ENCODE data around the gene PLA2G4E.

Gene PLA2G4E

DNA sequence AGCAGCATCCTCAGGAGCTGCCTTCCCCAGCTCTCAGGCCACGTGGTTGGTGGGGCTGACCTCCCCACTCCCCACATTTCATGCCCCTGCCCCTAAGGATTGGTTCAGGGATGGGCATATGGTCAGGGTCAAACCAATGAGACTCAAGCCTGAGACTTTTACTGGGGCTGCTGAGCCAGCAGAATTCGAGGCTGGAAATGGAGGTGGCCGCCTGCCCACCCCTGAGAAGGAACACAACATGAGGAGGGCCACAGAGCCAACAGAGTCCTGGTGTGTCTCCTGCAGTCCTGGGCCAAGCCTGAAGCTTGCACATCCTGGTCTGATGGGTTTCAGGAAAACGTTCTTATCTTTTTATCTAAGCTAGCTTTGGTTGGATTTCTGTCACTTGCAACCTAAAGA, 54.4 kb downstream of the PLA2G4E start:
- H2AFZ ChIP-seq (ENCODE audit: low read length), result no peak overlapping the region
- no peaks in the 10 kb centered on the region for H4K20me1 ChIP-seq (ENCODE audit: insufficient read depth, low read length)
- H3K9me2 ChIP-seq (ENCODE audit: low read depth, low read length), result no peaks in the 10 kb centered on the region
- no peaks in the 10 kb centered on the region for H3K36me3 ChIP-seq (ENCODE audit: insufficient read depth, low read length)
- no peak overlapping the region for H3K4me3 ChIP-seq (ENCODE audit: low read depth, low read length, poor library complexity, severe bottlenecking)
- no peaks in the 10 kb centered on the region for H3K27me3 ChIP-seq (ENCODE audit: insufficient read depth, low read length)
- H3K4me1 ChIP-seq (ENCODE audit: insufficient read depth, low read length, severe bottlenecking), result peaks cover 27% of the 10 kb centered on the region
- TF ChIP-seq, protein P1, sequence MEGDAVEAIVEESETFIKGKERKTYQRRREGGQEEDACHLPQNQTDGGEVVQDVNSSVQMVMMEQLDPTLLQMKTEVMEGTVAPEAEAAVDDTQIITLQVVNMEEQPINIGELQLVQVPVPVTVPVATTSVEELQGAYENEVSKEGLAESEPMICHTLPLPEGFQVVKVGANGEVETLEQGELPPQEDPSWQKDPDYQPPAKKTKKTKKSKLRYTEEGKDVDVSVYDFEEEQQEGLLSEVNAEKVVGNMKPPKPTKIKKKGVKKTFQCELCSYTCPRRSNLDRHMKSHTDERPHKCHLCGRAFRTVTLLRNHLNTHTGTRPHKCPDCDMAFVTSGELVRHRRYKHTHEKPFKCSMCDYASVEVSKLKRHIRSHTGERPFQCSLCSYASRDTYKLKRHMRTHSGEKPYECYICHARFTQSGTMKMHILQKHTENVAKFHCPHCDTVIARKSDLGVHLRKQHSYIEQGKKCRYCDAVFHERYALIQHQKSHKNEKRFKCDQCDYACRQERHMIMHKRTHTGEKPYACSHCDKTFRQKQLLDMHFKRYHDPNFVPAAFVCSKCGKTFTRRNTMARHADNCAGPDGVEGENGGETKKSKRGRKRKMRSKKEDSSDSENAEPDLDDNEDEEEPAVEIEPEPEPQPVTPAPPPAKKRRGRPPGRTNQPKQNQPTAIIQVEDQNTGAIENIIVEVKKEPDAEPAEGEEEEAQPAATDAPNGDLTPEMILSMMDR (IDR thresholded peaks at IDR 0.05; ENCODE audit: low read length), result no peak
- no peak for TF ChIP-seq EZH2 (IDR thresholded peaks at IDR 0.05; ENCODE audit: borderline replicate concordance, low read length)
- no peaks in the 10 kb centered on the region for H3K79me2 ChIP-seq (ENCODE audit: insufficient read depth, low read length)
- H3F3A ChIP-seq (ENCODE audit: insufficient read depth, low read length), result no peaks in the 10 kb centered on the region
- H3K27ac ChIP-seq (ENCODE audit: low read depth, low read length, poor library complexity, severe bottlenecking), result no peak overlapping the region
- H3K9ac ChIP-seq (ENCODE audit: low read length), result no peak overlapping the region
- no peak overlapping the region for H3K4me2 ChIP-seq (ENCODE audit: low read length)
- peaks cover 5% of the 10 kb centered on the region; the same call in 1 of the 2 replicates for H3K9me3 ChIP-seq (ENCODE audit: low read length)

DNA sequence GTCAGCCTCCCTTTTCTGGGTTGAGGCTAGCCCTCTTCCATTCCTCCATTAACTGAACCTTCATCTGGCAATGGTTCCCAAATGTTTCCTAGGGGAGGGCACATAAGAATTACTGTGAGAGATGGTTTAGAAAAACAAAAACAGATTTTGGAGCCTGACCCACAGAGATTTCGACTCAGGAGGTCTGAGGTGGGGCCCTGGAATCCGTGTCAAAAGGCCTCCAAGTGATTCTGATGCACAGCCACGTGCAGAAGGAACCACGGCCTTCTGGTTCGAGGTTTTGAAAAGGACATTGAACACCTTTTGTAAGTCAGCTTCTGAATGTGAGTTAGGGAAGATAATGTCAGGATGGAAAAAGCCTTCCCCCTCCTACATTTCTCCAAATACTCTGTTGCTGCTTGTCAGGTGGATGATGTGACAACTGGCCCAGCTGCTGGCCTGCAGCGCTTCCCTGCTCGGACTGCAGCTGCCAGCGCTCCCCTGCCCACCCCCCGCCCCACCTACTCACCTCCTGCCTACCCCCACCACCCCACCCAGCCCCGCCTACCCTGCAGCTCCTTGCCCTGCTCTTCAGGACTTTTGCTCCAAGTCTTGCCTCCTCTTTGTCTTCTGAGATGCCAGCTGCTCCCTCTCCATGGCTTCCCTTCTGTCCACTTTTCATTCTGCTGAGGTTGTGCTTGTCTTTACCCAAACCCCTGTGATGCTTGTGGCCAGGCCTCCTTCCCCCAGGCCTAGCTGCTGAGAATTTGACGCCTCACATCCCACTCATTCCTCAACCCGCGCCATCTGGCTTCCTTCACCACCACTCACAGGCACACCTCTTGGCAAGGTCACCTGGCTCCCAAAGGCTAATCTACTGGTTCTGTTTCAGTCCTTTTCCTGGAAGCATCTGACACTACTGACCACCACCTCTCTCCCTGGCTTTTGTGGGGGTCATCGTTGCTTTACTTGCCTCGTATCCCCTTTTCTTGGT, 55.1 kb downstream of the PLA2G4E start:
- Histone ChIP-seq H3K4me3 (ENCODE audit: low read depth, low read length, poor library complexity, severe bottlenecking) (no peak overlapping the region), H3K79me2 (ENCODE audit: insufficient read depth, low read length) (no peaks in the 10 kb centered on the region), H3K27me3 (ENCODE audit: insufficient read depth, low read length) (no peaks in the 10 kb centered on the region), H3F3A (ENCODE audit: insufficient read depth, low read length) (no peaks in the 10 kb centered on the region), H3K4me1 (ENCODE audit: insufficient read depth, low read length, severe bottlenecking) (peaks cover 21% of the 10 kb centered on the region), H3K36me3 (ENCODE audit: insufficient read depth, low read length) (no peaks in the 10 kb centered on the region), H3K4me2 (ENCODE audit: low read length) (no peak overlapping the region), H3K9ac (ENCODE audit: low read length) (no peak overlapping the region), H2AFZ (ENCODE audit: low read length) (no peak overlapping the region), H4K20me1 (ENCODE audit: insufficient read depth, low read length) (no peaks in the 10 kb centered on the region), H3K9me3 (ENCODE audit: low read length) (peaks cover 5% of the 10 kb centered on the region; the same call in 1 of the 2 replicates), H3K27ac (ENCODE audit: low read depth, low read length, poor library complexity, severe bottlenecking) (no peak overlapping the region), H3K9me2 (ENCODE audit: low read depth, low read length) (no peaks in the 10 kb centered on the region)
- no peak for TF ChIP-seq EZH2 (IDR thresholded peaks at IDR 0.05; ENCODE audit: borderline replicate concordance, low read length)
- TF ChIP-seq, protein P1 (IDR thresholded peaks at IDR 0.05; ENCODE audit: low read length), result no peak

DNA sequence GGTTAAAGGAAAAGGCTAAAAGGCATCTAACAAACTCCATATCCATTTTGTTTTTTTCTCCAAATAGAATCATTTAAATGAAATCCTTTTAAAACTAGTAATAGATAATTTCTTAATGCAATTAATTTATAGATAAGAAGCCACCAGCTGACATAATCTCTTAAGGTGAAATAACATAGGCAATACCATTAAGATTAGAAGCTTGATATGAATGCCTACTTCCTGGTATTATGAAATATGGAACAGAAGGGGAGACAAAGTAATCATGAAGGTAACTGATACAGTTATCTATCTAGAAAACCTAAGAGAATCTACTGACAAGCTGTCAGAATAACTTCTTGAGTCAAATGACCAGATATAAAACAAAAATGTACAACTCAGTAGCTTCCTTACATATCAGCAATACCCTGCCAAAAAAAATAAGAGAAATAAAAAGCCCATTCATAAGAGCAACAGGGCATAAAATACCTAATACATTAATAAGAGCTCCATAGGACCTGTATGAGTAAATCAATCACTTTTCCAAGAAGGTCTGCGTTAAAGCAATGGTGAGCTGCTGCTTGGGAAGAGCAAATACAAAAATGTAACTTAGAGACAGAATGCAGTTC, 59.1 kb downstream of the PLA2G4E start:
- Histone ChIP-seq H3K4me1 (ENCODE audit: insufficient read depth, low read length, severe bottlenecking) (peaks cover 3% of the 10 kb centered on the region), H3K36me3 (ENCODE audit: insufficient read depth, low read length) (no peaks in the 10 kb centered on the region), H3K27ac (ENCODE audit: low read depth, low read length, poor library complexity, severe bottlenecking) (no peak overlapping the region), H3K9me3 (ENCODE audit: low read length) (peaks cover 5% of the 10 kb centered on the region; the same call in 1 of the 2 replicates), H3K4me2 (ENCODE audit: low read length) (no peak overlapping the region), H3K9ac (ENCODE audit: low read length) (no peak overlapping the region), H3K4me3 (ENCODE audit: low read depth, low read length, poor library complexity, severe bottlenecking) (no peak overlapping the region), H4K20me1 (ENCODE audit: insufficient read depth, low read length) (no peaks in the 10 kb centered on the region), H3F3A (ENCODE audit: insufficient read depth, low read length) (no peaks in the 10 kb centered on the region), H3K27me3 (ENCODE audit: insufficient read depth, low read length) (no peaks in the 10 kb centered on the region; the same call in 1 of the 2 replicates), H3K9me2 (ENCODE audit: low read depth, low read length) (no peaks in the 10 kb centered on the region), H2AFZ (ENCODE audit: low read length) (no peak overlapping the region), H3K79me2 (ENCODE audit: insufficient read depth, low read length) (no peaks in the 10 kb centered on the region)
- no peak for TF ChIP-seq EZH2 (IDR thresholded peaks at IDR 0.05; ENCODE audit: borderline replicate concordance, low read length)
- TF ChIP-seq, protein P1 (IDR thresholded peaks at IDR 0.05; ENCODE audit: low read length), result no peak
